Bronchial smooth muscle cell (primary cell): ENCODE results near the gene GK. TPM values are rescaled to one million over a fixed set of nuclear protein-coding genes. Genes with fewer than 3 reads are reported as not detected.

Experiments
- total RNA-seq: library from RNA; depleted of rRNA; stranded (reverse); fragments of >200 nt; gene quantifications from 2 replicates; pipeline ENCODE4 v1.2.1, GENCODE V29; 2014

The GK gene
- total RNA-seq: 21.6 and 24.3 TPM in 2 replicates

GRCh38 chrX:30653415-30654131, at the start of gene GK:
Gene GK, plus strand, starts transcription at chrX:30653423. Its CDS starts 115 bp downstream, at chrX:30653538.

Other genes starting within 250 kb of the GK start
- gene TASL, start 75.7 kb upstream of the GK start, total RNA-seq: not detected in 2 replicates
- 3.1 and 3.6 TPM in 2 replicates for gene TAB3, start 235.8 kb downstream of the GK start, total RNA-seq